Right ventricle myocardium superior (tissue), 1 donor: ENCODE data around the gene MAP3K6. TPM values are rescaled to one million over a fixed set of nuclear protein-coding genes. Genes with fewer than 3 reads are reported as not detected.
A peak's percentile ranks its signal among the peaks of the same experiment; 100 is the strongest.

Source experiments
- ATAC-seq: fragments of 200-7000 bp; cut with Tn5 transposase; one replicate; pipeline ENCODE4 v1.9.1; 2020; ENCODE audit warnings: mild to moderate bottlenecking; ENCODE audit not compliant: poor library complexity
- DNase-seq: peaks from one replicate; pipeline ENCODE4 v3.0.0-alpha.2; 2020
- intact Hi-C: fragments of 100-400 bp; cut with DNase I; formaldehyde crosslinking; loops from one replicate; pipeline ENCODE4 v1.11.2; 2022
- total RNA-seq: library from RNA; stranded (reverse); fragmentation: NEBNext Ultra II Directional; extraction: Animal tissue kit (Norgen Biotek cat#: 25700); gene quantifications from one replicate; pipeline ENCODE4 v1.2.1, GENCODE V29; 2021
- donor health status: DM: no; HTN: yes; CAD: no; lungs with severe emphysema.

Gene MAP3K6
- total RNA-seq, 1 donor from 2014 or later = 41.0 TPM

DNA sequence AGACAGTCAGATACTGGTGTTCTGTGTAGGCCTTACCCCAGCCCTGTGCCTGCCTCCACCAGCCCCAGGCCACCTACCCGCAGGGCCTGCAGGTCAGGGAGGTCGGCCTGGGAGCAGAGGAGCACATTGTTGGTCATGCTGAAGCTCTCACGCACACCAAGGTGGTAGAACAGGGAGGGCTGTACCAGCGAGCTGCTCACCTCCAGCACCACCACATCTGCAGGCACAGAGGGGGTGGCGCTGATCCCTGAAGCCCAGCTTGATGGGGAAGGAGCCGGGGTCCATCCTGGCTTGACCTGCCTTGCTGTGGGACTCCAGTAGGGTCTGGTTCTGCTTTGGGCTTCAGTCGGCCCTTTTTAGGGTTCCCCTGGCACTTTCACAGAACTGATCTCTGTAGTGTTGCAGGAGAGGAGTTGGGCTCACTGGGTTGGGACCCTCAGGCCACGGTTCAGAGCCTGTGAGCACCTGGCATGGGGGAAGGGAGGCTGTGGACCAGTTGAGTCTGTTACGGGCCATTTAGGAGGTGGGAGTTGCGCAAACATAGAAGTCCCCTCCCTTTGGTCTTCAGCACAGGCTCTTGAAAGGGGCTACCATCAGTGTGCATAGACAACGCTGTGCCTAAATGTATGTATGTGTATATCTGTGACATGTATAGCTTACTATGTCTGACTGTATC lies 1.9 kb downstream of the MAP3K6 start:
- intact Hi-C loops = no loop called here
- ATAC-seq (no peak), DNase-seq (no peak)

DNA sequence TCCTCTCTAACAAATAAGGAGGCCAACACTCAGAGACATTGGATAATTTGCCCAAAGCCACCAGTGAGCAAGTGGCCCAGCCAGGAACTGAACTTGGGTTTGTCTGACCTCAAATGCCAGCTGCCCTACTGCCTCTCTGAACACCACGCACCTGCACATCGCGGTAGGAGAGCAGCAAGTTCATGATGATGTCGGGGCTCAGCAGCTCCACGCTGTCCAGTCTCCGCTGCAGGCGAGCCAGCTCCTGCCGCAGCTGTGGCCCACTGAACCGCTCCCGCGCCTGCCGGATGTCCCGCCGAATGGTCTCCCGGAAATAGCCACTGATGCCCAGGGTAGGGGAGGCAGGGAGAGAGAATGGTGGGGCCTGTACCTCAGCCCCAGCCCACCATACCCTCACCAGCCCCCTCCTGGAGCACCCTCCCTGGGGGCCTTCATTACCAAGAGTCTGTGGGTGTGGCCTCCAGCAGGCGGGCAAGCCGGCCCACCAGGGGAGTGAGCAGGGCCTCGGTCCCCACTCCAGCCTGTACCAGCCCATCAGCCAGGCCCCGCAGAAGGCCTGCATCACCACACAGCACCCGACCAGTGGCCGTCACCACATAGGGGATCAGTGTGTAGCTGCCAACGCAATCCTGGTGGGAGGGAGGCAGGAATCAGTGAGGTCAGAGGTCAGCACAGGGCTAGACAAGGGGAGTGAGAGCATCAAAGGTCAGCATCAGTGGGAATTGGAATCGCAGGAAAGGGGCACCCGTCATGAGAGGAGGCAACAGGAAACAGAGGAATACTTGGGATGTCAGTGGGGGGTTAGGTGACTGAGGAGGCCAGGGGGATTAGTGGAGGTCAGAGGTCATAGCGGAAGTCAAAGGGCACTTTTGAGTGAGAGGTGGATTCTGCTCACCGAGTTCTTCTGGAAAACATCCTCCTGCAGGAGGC lies 2.7 kb downstream of the MAP3K6 start:
- no peak for ATAC-seq
- intact Hi-C loops = no loop called here
- no peak for DNase-seq

DNA sequence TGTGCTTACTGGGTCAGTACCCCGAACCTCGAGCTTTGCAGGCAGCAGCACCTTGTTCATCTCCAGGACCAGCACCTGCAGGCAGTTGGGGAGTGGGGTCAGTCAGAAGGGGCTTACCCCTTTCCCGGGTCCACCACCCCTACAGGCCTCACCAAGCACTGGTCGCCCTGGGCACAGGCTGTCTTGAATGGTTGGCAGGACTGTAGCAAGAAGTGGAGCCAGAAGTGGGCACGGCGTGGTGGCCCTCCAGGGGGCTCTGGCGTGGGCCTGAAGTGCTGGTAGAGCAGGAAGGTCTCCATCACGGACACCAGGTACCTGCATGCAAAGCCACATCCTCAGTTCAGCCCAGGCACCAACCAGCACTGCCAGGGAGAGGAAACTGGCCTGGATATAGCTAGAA lies 5.2 kb downstream of the MAP3K6 start:
- ATAC-seq = no peak
- intact Hi-C loops = no loop called here
- no peak for DNase-seq

DNA sequence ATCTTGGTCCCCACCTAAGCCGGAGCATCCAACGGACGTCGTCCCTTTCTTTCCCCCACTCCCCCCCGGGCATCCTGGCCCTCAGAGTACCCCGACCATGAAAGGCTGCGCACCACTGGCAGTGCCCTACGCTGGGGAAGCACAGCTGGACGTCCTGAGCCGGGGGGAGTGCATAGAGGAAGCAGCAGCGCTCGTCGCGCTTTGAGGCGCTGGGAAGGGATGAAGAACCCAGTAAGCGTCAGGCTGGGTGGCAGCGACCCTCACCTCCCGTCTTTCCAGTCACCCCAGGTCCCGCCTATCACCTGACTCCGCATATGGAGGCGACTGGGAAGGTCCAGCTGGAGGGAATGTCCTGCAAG lies 5.7 kb downstream of the MAP3K6 start:
- no peak for DNase-seq
- intact Hi-C loops = no loop called here
- no peak for ATAC-seq

DNA sequence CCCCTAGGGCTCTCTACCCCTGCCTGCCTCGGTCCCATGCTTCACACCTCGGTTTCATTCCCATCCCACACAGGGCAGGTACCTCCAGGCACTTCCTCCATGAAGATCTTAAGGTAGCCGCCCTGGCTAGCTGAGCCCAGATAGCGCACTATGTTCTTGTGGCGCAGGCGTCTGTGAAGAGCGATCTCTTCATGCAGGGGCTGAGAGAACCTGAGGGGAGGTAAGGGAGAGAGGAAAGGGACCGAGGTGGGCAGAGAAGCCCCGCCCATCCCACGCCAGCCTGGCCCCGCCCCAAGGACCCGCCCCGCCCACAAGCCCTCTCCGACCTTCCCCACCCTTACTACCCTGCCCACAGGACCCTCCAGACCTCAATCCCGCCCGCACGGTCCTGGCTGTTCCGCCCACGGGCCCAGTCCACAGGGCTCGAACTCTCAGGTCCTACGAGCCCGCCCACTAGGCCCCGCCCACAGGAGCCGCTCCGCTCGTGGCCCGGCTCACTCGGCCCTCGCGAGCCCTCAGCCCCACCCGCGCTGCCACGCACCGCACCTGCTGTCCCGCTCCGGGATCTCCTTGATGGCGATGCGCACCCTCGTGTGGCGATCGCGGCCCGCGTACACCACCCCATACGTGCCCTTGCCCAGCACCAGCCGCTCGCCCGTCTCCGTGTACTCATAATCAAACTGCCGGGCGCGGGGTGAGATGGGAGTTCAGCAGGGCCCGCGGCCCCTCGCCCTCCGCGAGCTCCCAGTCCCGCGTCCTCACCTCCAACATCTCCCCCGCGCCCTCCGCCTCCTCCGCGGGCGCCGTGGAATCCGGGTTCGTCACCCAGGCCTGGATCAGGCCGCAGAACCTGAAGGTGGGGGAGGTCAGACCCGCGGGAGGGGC lies 6.4 kb downstream of the MAP3K6 start:
- intact Hi-C loops = no loop called here
- peak; percentile 69 for DNase-seq
- ATAC-seq = peak; percentile 15

DNA sequence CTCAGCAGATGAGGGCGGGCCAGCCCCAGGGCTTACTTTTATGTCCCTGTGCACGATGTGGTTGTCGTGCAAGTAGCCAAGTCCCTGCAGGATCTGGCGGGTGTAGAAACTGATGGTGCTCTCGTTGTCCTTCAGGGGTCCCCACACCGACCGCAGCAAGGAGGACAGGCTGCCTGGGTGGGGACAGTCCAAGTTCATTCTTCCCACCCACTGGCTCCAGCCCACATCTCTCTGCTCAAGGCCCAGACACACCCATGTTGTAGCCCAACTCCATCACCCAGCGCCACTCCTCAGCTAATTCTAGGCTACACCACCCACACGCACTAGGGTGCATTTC lies 7.0 kb downstream of the MAP3K6 start:
- DNase-seq (no peak), ATAC-seq (no peak)
- intact Hi-C loops = no loop called here

DNA sequence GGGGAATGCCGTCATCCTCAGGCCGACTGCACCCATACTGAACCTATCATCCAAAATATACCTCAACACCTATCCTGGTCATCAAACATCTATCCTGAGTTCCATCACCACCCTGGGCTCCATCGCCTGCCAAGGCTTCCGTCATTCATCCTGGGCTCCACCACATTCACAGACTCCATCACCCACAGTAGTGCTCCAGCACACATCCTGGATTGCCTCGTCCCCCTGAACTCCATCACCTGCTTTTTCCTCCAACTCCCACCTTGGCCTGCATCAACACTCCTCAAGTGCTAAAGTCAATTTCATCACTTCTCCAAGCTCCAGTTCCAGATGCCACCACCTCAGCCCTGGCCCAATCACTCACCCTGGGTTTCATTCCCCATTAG lies 7.8 kb downstream of the MAP3K6 start:
- DNase-seq (no peak), ATAC-seq (no peak)
- intact Hi-C loops = no loop called here

DNA sequence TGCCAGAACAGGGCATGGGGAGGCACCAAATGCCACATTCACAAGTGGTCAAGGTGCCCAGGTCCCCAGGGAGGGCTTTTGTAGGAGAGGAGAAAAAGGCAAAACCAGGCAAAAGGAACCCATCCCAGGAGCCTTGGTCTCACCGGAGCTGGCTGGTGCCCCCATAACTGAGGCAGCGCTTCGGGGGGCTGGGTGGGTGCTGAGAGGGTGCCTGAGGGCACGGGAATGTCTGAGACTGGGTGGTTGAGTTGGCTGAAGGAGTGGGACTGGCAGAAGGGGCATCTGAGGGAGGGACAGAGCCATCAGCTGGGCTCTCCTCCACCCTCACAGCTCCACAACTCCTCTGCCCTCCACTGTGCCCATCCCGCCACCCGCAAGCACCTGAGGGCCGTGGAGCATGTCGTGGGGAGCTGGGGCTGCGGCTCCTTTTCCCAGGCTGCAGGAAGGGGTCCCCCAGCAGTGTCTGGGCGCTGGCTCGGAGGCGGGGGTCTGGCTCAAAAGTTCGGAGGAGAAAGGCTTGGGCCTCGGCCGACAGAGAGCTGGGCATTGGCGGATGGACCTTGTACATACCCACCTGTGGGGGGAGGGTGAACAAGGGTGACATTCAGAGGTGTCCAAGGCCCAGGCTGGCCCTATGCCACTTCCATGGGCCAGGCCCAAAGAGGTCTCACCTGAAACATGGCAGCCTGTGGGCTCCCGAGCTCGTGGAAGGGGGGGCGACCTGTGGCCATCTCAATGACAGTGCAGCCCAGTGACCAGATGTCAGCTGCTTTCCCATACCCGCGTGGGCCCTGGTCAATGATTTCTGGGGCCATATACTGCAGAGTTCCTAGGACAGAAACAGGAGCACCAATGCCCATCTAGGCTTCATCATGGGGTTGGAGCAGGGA lies 8.5 kb downstream of the MAP3K6 start:
- DNase-seq = no peak
- no peak for ATAC-seq
- intact Hi-C loops = no loop called here

DNA sequence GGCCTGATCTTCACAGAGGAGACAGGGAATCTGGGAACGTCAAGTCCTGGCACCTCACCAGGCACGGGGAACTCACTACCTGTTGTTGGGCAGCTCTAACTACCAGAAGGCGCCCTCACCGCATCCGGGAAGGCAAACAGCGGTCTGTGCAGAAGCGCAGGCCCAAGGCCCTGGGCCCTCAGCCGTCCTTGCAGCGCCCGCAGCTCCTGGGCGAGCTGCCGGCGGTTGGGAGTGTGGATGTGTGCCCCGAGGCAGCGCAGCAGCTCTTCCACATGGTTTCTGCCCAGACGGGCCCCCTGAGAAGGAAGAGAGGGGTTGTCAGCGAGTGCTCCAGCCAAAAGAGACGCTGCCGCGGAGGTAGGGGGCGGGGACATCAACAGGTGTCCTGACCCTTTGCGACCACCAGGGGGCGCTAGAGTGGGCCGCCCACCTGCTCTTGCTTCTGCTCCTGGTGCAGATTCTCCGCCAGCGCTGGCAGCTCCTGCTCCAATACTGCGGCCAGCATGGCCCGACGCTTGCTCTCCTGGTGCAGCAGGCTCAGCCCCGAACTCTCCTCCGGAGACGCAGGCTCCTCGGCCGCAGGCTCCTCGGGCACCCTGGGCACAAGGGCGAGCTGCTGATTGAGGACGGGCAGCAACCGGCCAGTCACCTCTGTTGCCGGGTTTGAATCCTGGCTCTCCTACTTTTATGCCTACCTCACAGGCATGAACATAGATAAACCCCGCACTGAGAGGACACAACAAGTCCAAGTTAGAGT lies 9.3 kb downstream of the MAP3K6 start:
- DNase-seq = peak; percentile 86
- peak; percentile 76 for ATAC-seq
- intact Hi-C loops = no loop called here

DNA sequence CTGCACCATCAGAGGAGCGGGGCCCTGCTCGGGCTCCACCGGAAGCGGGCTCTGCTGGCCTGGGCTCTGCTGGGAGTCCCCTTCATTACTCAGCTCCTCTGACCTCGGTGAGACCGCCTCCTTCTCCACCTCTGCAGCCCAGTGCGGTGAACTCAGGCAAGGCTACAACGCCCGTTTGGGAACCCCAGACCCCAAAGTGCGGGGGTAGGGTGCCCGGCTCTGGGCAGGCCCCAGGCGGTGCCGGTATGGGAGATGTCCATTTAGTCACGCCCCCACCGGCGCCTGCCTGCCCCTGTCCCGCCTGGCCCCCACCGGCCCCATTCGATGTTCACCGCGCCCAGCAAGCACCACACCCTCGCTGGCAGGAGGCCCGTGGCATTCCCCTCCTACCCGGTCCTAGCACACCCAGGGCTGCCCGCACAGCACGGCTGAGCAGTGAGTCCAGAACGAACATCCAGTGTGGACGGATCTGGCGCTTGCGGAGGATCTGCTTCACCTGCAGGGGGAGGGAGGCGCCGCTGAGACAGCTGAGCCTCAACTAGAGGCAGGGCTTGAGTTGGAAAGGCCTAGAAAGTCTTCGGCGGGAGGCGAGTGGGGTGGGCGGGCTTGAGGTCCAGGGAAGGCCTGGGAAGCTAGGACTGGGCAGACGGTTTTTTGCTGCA lies 10.0 kb downstream of the MAP3K6 start:
- ATAC-seq (no peak), DNase-seq (no peak)
- intact Hi-C loops = no loop called here

DNA sequence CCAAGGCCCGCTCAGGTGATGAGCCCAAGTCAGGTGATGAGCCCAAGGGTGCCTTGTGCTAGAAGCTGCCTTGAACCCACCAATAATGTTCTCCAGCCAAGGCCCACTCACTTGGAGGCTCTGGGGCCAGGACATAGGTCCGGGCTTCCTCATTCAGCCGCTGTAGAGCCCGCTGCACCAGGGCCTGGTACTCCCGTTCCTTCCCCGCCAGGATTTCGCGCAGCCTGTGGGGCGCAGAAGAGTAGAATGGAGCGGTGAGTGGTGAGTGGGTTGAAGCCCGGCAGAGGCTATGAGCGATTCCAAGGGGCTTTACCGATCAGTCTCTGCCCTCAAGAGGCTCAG lies 10.5 kb downstream of the MAP3K6 start:
- DNase-seq (no peak), ATAC-seq (no peak)
- intact Hi-C loops = no loop called here

DNA sequence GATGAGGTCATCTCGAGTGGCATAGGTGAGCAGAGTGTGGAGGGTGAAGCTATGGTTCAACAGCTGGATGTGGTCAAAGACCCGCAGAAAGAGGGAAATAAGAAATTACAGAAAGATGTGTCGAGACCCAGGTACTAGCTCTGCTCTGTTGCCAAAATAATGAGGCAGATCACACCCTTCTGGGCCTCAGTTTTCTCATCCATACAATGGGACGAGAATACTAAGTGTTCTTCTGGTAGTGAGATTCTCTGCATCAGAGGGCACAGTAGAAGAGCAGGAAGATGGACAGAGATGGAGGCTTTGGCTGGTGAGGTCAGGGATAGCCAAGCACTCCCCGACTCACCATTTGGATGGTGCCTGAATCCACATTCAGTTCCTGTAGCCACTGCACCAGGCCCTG lies 11.1 kb downstream of the MAP3K6 start:
- DNase-seq = no peak
- intact Hi-C loops = no loop called here
- no peak for ATAC-seq

DNA sequence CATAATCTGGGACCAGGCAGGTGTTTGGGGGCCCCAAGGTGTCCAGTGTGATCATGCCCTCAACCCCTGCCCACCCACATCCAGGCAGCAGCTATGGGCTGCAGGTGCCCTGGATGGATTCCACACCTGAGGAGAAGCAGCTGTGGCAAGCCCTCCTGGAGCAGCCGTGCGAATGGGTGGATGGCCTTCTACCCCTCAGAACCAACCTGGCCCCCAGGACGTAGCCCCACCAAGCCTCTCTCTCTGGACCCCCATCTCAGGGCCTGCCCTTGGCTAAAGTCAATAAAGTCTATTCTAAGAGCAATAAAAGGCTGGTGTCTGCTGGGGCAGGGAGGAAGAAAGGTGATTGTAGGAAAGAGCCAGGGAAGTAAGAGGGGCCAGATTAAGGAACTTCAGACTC lies 13.1 kb downstream of the MAP3K6 start:
- no peak for ATAC-seq
- intact Hi-C loops = no loop called here
- no peak for DNase-seq

DNA sequence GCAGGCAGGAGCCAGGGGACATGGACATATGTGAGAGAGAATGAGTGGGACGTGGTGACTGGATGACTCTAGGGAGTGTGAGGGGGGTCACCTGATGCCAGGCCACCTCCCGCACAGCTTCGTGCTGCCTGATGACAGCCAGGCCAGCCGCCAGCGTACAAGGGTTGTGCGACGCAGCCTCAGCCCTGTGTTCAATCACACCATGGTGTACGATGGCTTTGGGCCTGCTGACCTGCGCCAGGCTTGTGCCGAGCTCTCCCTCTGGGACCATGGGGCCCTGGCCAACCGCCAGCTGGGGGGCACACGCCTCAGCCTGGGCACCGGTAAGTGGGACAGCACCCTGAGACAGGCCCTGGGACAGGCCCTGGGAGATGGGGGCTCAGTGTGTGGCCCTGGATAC lies 13.6 kb downstream of the MAP3K6 start:
- DNase-seq (peak; percentile 67), ATAC-seq (peak; percentile 1)
- intact Hi-C loops = no loop called here

DNA sequence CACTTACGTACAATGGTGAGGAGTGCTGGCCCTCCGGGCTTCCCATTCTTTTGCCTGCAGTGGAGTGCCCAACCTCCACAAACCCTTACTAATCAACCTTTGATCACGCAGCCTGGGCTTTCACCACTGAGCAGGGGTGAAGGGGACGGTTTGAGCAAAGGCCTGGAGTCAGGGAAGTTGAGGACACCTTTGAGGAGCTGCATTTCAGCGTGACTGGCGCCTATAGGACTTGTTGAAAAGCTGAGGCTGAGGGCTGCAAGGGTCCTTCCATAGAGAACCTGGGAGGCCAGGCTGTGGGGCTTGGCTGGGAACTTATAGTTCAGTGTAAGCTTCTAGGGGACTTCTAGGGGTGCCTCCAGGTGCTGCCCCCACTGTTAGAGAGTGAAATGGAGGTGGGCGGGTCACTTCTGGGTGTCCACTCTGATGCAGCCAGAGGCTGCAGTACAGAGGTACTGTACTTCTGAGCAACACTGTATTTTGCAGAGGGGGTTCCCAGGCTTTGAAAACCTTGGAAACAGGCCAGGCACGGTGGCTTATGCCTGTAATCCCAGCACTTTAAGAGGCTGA lies 15.1 kb downstream of the MAP3K6 start:
- intact Hi-C loops = no loop called here
- no peak for ATAC-seq
- no peak for DNase-seq

DNA sequence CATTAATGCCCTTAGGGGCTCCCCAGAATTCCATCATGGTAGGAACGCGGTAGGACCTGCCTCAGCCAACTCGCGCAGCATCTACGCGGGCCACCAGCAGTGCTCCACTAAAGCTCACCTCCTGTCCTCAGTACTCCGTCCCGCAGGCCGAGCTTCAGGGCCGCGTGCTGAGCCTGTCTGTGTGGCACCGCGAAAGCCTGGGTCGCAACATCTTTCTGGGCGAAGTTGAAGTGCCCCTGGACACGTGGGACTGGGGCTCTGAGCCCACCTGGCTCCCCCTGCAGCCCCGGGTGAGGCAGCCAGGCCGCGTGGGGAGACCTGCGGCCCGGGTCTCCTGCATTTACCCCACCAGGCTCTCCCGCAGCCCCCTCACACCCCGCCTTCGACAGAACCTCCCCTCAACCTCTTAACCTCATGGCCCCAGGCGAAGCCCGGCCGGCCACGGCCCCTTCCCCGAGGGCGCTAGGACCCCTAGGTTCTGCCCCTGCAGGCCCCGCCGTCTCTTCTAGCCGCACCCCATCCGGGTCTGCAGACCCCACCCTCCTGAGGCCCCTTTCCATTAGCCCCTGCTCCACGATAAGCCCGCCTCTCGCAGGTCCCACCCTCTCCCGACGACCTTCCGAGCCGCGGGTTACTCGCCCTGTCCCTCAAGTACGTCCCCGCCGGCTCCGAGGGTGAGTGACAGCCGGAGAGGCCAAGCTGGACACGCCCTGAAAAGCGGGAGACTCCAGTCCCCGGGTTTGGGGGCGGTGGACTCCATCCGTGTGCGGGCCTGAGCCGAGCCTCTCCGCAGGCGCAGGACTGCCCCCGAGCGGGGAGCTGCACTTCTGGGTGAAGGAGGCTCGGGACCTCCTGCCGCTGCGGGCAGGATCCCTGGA lies 15.9 kb downstream of the MAP3K6 start:
- peak; percentile 77 for DNase-seq
- ATAC-seq = peak; percentile 44
- intact Hi-C loops = no loop called here
